PC-9 (cell line): ENCODE measurements around the gene CTNNA3. TPM values are rescaled to one million over a fixed set of nuclear protein-coding genes. Genes with fewer than 3 reads are reported as not detected.

Source experiments
- BruUV-seq: library from RNA; stranded (reverse); fragments of 400-500 nt; replicated peaks from 2 replicates; lab custom pipeline; 2021; lab: Mats Ljungman, UMichigan
- CTCF ChIA-PET: fragments of 300-600 bp; sonication (Branson Sonifier 250); formaldehyde crosslinking; loops from one replicate; lab custom pipeline; 2022; ENCODE audit warnings: antibody characterized with exemption; lab: Charles Lee
- POLR2A ChIA-PET: fragments of 300-600 bp; sonication (Branson Sonifier 250); formaldehyde crosslinking; loops from one replicate; lab custom pipeline; 2022; ENCODE audit warnings: antibody characterized with exemption; ENCODE audit not compliant: unreplicated experiment; lab: Charles Lee
- DNase-seq, 2 experiments: peaks; one replicate each; pipeline versions ENCODE4 v3.0.0 to v3.0.0-alpha.2; 2015 to 2022; ENCODE audit warnings: mixed read lengths in 1 of 2
- H2AFZ ChIP-seq: fragments of 200-600 bp; sonication (generic); 2 replicates; pipeline ENCODE4 v1.8.1; 2017; ENCODE audit warnings: antibody characterized with exemption
- H3F3A ChIP-seq: fragments of 200-600 bp; sonication (generic); 2 replicates; pipeline ENCODE4 v1.8.1; 2017; ENCODE audit warnings: antibody characterized with exemption, mild to moderate bottlenecking, low read depth; ENCODE audit not compliant: insufficient read depth
- H3K27ac ChIP-seq: fragments of 200-600 bp; sonication (generic); 2 replicates; pipeline ENCODE4 v1.6.1; 2016; ENCODE audit warnings: mixed run types
- H3K27me3 ChIP-seq: fragments of 200-600 bp; sonication (generic); 2 replicates; pipeline ENCODE4 v1.6.1; 2016; ENCODE audit warnings: low read depth, mixed run types; ENCODE audit not compliant: insufficient read depth
- H3K36me3 ChIP-seq: fragments of 200-600 bp; sonication (generic); 2 replicates; pipeline ENCODE4 v1.6.1; 2016; ENCODE audit warnings: low read depth, mixed run types
- H3K4me1 ChIP-seq: fragments of 200-600 bp; sonication (generic); replicated peaks from 2 replicates; pipeline ENCODE4 v1.6.1; 2016; ENCODE audit warnings: mixed run types; ENCODE audit not compliant: insufficient read depth
- H3K4me2 ChIP-seq: fragments of 200-600 bp; sonication (generic); 2 replicates; pipeline ENCODE4 v1.6.1; 2017; ENCODE audit warnings: mixed run types
- H3K4me3 ChIP-seq: fragments of 200-600 bp; sonication (generic); 2 replicates; pipeline ENCODE4 v1.6.1; 2016; ENCODE audit warnings: mixed run types
- H3K79me2 ChIP-seq: fragments of 200-600 bp; sonication (generic); 2 replicates; pipeline ENCODE4 v1.6.1; 2017; ENCODE audit warnings: low read depth, mixed run types
- H3K9me2 ChIP-seq: fragments of 200-600 bp; sonication (generic); 2 replicates; pipeline ENCODE4 v1.8.1; 2017; ENCODE audit warnings: mild to moderate bottlenecking; ENCODE audit not compliant: insufficient read depth
- H3K9me3 ChIP-seq: fragments of 200-600 bp; sonication (generic); 2 replicates; pipeline ENCODE4 v1.8.1; 2016; ENCODE audit warnings: low read depth; ENCODE audit not compliant: insufficient read depth
- H4K20me1 ChIP-seq: fragments of 200-600 bp; sonication (generic); 2 replicates; pipeline ENCODE4 v1.8.1; 2017; ENCODE audit not compliant: insufficient read depth
- CTCF ChIP-seq: fragments of 200-600 bp; sonication (generic); conservative IDR thresholded peaks from 2 replicates; pipeline ENCODE4 v1.6.1; 2017; ENCODE audit warnings: mixed run types, antibody characterized with exemption, mild to moderate bottlenecking, moderate library complexity
- EZH2 ChIP-seq: fragments of 200-600 bp; sonication (generic); IDR thresholded peaks from 2 replicates; pipeline ENCODE4 v1.8.0; 2017; ENCODE audit warnings: antibody characterized with exemption, low read depth
- intact Hi-C: fragments of 100-400 bp; cut with micrococcal nuclease; formaldehyde crosslinking; loops from one replicate; pipeline ENCODE4 v1.10.0; 2022; ENCODE audit not compliant: unreplicated experiment
- total RNA-seq: library from RNA; stranded (reverse); gene quantifications from 2 replicates; pipeline ENCODE4 v1.2.3, GENCODE V29; 2021

CTNNA3 gene
- total RNA-seq, 1 experiment from 2014 or later, result not detected

GRCh38 chr10:66782776-66783175 lies 913.2 kb downstream of the CTNNA3 start:
- Histone ChIP-seq H3K27ac (no peak overlapping the region), H3K36me3 (no peaks in the 10 kb centered on the region), H4K20me1 (no peaks in the 10 kb centered on the region; the same call in 1 of the 2 replicates), H3K4me3 (no peak overlapping the region), H3K4me1 (no peaks in the 10 kb centered on the region), H2AFZ (no peak overlapping the region), H3K9me3 (no peaks in the 10 kb centered on the region), H3K9me2 (no peaks in the 10 kb centered on the region), H3F3A (no peaks in the 10 kb centered on the region), H3K4me2 (no peak overlapping the region), H3K27me3 (no peaks in the 10 kb centered on the region), H3K79me2 (no peaks in the 10 kb centered on the region)
- no peak for DNase-seq
- ChIA-PET CTCF (no interaction called here), POLR2A (no interaction called here)
- BruUV-seq, result no TSS peak
- intact Hi-C loops, result no loop called here
- TF ChIP-seq EZH2, result no peak
- no peak for TF ChIP-seq CTCF

GRCh38 chr10:66782144-66782543 lies 913.9 kb downstream of the CTNNA3 start:
- Histone ChIP-seq H3F3A (no peaks in the 10 kb centered on the region), H3K27me3 (no peaks in the 10 kb centered on the region), H3K4me1 (no peaks in the 10 kb centered on the region), H3K9me3 (no peaks in the 10 kb centered on the region), H3K4me2 (no peak overlapping the region), H3K4me3 (no peak overlapping the region), H2AFZ (no peak overlapping the region), H3K9me2 (no peaks in the 10 kb centered on the region), H3K36me3 (no peaks in the 10 kb centered on the region), H3K27ac (no peak overlapping the region), H3K79me2 (no peaks in the 10 kb centered on the region), H4K20me1 (no peaks in the 10 kb centered on the region; the same call in 1 of the 2 replicates)
- BruUV-seq, result no TSS peak
- intact Hi-C loops, result no loop called here
- TF ChIP-seq CTCF (no peak), EZH2 (no peak)
- POLR2A ChIA-PET, result interaction anchor here (0.6 kb wide), 1 partner anchor 35 kb away, joined by 5 read pairs; no protein-coding TSS in a partner anchor
- CTCF ChIA-PET, result no interaction called here
- DNase-seq, result no peak

GRCh38 chr10:66780796-66781195 lies 915.2 kb downstream of the CTNNA3 start:
- ChIA-PET POLR2A (no interaction called here), CTCF (no interaction called here)
- H3K27ac ChIP-seq, result no peak overlapping the region
- no peaks in the 10 kb centered on the region for H3F3A ChIP-seq
- H3K4me2 ChIP-seq, result no peak overlapping the region
- TF ChIP-seq EZH2 (no peak), CTCF (no peak)
- H3K9me2 ChIP-seq, result no peaks in the 10 kb centered on the region
- H3K4me1 ChIP-seq, result no peaks in the 10 kb centered on the region
- intact Hi-C loops, result no loop called here
- no peak for DNase-seq
- no peaks in the 10 kb centered on the region for H3K79me2 ChIP-seq
- H3K36me3 ChIP-seq, result no peaks in the 10 kb centered on the region
- no TSS peak for BruUV-seq
- no peak overlapping the region for H2AFZ ChIP-seq
- no peaks in the 10 kb centered on the region for H3K27me3 ChIP-seq
- H4K20me1 ChIP-seq, result no peaks in the 10 kb centered on the region; the same call in 1 of the 2 replicates
- H3K4me3 ChIP-seq, result no peak overlapping the region
- H3K9me3 ChIP-seq, result no peaks in the 10 kb centered on the region
